Tibial nerve (tissue), 4 donors: ENCODE measurements around the gene CELA2B.

ENCODE experiments used
- CTCF ChIP-seq, 5 experiments: fragments of 200-600 bp in 3 of 5; fragments of 450-650 bp in 2 of 5; sonication (generic) in 3 of 5; IDR thresholded peaks; one replicate each; pipeline ENCODE4 v1.5.1; 2016 to 2019; ENCODE audit warnings: antibody characterized with exemption in 5 of 5, mild to moderate bottlenecking in 3 of 5, moderate library complexity in 2 of 5
- EP300 ChIP-seq, 2 donors: sonication (generic); formaldehyde crosslinking; IDR thresholded peaks; one replicate each; pipeline ENCODE4 v1.6.1; 2017; ENCODE audit warnings: antibody characterized with exemption in 2 of 2, mild to moderate bottlenecking in 1 of 2

GRCh38 chr1:15435239-15436077 lies 40.4 kb upstream of the CELA2B start:
- no peak for TF ChIP-seq CTCF (IDR thresholded peaks at IDR 0.05)
- no peak for TF ChIP-seq EP300 (IDR thresholded peaks at IDR 0.05)
